Endothelial cell of umbilical vein (primary cell): ENCODE data around the gene BMPER. TPM values are rescaled to one million over a fixed set of nuclear protein-coding genes. Genes with fewer than 3 reads are reported as not detected.

Source experiments
- BruUV-seq: library from RNA; stranded (reverse); fragments of 400-500 nt; replicated peaks from 2 replicates; lab custom pipeline; 2021; lab: Mats Ljungman, UMichigan
- CTCF ChIA-PET: fragments of 300-600, 350-600 bp; sonication (Branson Sonifier 250); formaldehyde crosslinking; loops from one replicate; lab custom pipeline; 2021; ENCODE audit warnings: antibody characterized with exemption, inconsistent platforms; lab: Charles Lee
- POLR2A ChIA-PET: fragments of 300-600, 350-600 bp; sonication (Branson Sonifier 250); formaldehyde crosslinking; loops from one replicate; lab custom pipeline; 2021; ENCODE audit warnings: antibody characterized with exemption, inconsistent platforms; lab: Charles Lee
- DNase-seq: peaks from one replicate; pipeline ENCODE4 v3.0.0-alpha.2; 2011; ENCODE audit warnings: low read depth, low spot score
- FAIRE-seq: peaks from 2 replicates; lab custom pipeline; 2011; peaks lifted over from hg19 to GRCh38; lab: Jason Lieb, UNC
- H2AFZ ChIP-seq: 2 replicates; pipeline ENCODE4 v1.6.0; 2012; ENCODE audit warnings: low read depth, low read length, control low read depth, inconsistent platforms
- H3K27ac ChIP-seq: 2 replicates; pipeline ENCODE4 v1.5.1; 2011; ENCODE audit warnings: low read depth, mild to moderate bottlenecking, control low read depth, low read length, moderate library complexity; ENCODE audit not compliant: insufficient read depth
- H3K27me3 ChIP-seq, 2 experiments: 2 replicates each; pipeline versions ENCODE4 v1.6.0 to v1.6.1; 2011; ENCODE audit warnings: low read length in 2 of 2, mixed read lengths in 1 of 2; ENCODE audit not compliant: control insufficient read depth in 2 of 2, insufficient read depth in 2 of 2
- H3K36me3 ChIP-seq, 2 experiments: 2 replicates in 1 of 2; 3 replicates in 1 of 2; pipeline ENCODE4 v1.5.1; 2011; ENCODE audit warnings: low read length in 2 of 2, mild to moderate bottlenecking in 1 of 2, moderate library complexity in 1 of 2; ENCODE audit not compliant: control insufficient read depth in 2 of 2, insufficient read depth in 2 of 2; ENCODE audit errors: extremely low read depth in 1 of 2
- H3K4me1 ChIP-seq: 3 replicates; pipeline ENCODE4 v1.5.1; 2011; ENCODE audit warnings: mild to moderate bottlenecking, low read length; ENCODE audit not compliant: control insufficient read depth, insufficient read depth; ENCODE audit errors: extremely low read depth
- H3K4me2 ChIP-seq: 2 replicates; pipeline ENCODE4 v1.6.1; 2011; ENCODE audit warnings: low read length, control low read depth, mixed read lengths; ENCODE audit not compliant: insufficient read depth
- H3K4me3 ChIP-seq, 3 experiments: fragments of 200-600 bp in 1 of 3; sonication (generic), shearing (Covaris generic) in 1 of 3; replicated peaks in 1 of 3; 2 replicates each; pipeline ENCODE4 v1.5.1; 2011 to 2016; ENCODE audit warnings: control low read depth in 3 of 3, low read length in 3 of 3, mild to moderate bottlenecking in 2 of 3, inconsistent platforms in 1 of 3, low read depth in 1 of 3, moderate library complexity in 1 of 3; ENCODE audit not compliant: insufficient read depth in 1 of 3
- H3K79me2 ChIP-seq: 2 replicates; pipeline ENCODE4 v1.6.0; 2012; ENCODE audit warnings: low read length, inconsistent platforms; ENCODE audit not compliant: control insufficient read depth, insufficient read depth
- H3K9ac ChIP-seq: replicated peaks from 2 replicates; pipeline ENCODE3; 2011; ENCODE audit warnings: low read length, control low read depth; ENCODE audit not compliant: insufficient read depth; ENCODE audit errors: extremely low read depth
- H3K9me1 ChIP-seq: replicated peaks from 3 replicates; pipeline ENCODE4 v1.6.0; 2011; ENCODE audit warnings: mild to moderate bottlenecking, low read length; ENCODE audit not compliant: control insufficient read depth, insufficient read depth; ENCODE audit errors: extremely low read depth
- H3K9me3 ChIP-seq: replicated peaks from 2 replicates; pipeline ENCODE4 v1.5.1; 2012; ENCODE audit warnings: low read length, inconsistent platforms; ENCODE audit not compliant: control insufficient read depth, insufficient read depth
- H4K20me1 ChIP-seq: replicated peaks from 2 replicates; pipeline ENCODE3; 2011; ENCODE audit warnings: mild to moderate bottlenecking, low read length; ENCODE audit not compliant: control insufficient read depth, insufficient read depth; ENCODE audit errors: extremely low read depth
- EZH2 ChIP-seq: IDR thresholded peaks from 2 replicates; pipeline ENCODE4 v1.6.1; 2012; ENCODE audit warnings: borderline replicate concordance, low read depth, mild to moderate bottlenecking, moderate library complexity, low read length, inconsistent platforms; ENCODE audit not compliant: severe bottlenecking
- FOS ChIP-seq: IDR thresholded peaks from 2 replicates; pipeline ENCODE4 v1.6.1; 2011; ENCODE audit warnings: mild to moderate bottlenecking, low read length, moderate library complexity, borderline replicate concordance; ENCODE audit not compliant: insufficient read depth
- GATA2 ChIP-seq: IDR thresholded peaks from 2 replicates; pipeline ENCODE4 v1.7.0; 2011; ENCODE audit warnings: low read depth, mild to moderate bottlenecking, moderate library complexity, mixed read lengths, low read length; ENCODE audit not compliant: insufficient read length, insufficient read depth
- JUN ChIP-seq: IDR thresholded peaks from 2 replicates; pipeline ENCODE4 v1.6.1; 2011; ENCODE audit warnings: borderline replicate concordance, low read depth; ENCODE audit not compliant: insufficient read length, insufficient read depth
- MYC ChIP-seq: IDR thresholded peaks from one replicate; pipeline ENCODE4 v1.6.1; 2011; ENCODE audit warnings: mild to moderate bottlenecking, low read depth, low read length
- POLR2A ChIP-seq: IDR thresholded peaks from 2 replicates; pipeline ENCODE4 v1.6.1; 2012; ENCODE audit warnings: low read depth, mild to moderate bottlenecking, control low read depth, low read length
- POLR2AphosphoS5 ChIP-seq: IDR thresholded peaks from 2 replicates; pipeline ENCODE4 v1.6.1; 2012; ENCODE audit warnings: low read depth, mild to moderate bottlenecking, control low read depth, low read length, moderate library complexity; ENCODE audit not compliant: insufficient read depth
- dilution Hi-C: fragments of 300-500 bp; cut with MboI; formaldehyde crosslinking; loops from one replicate; pipeline ENCODE4 v1.15.0; 2019; ENCODE audit warnings: low sequenced_read_pairs; ENCODE audit not compliant: extremely low pct_ligation_motif_present
- intact Hi-C: fragments of 100-400 bp; cut with micrococcal nuclease; formaldehyde crosslinking; loops from one replicate; pipeline ENCODE4 v1.10.0; 2022
- polyA plus RNA-seq, 4 experiments: library from polyadenylated mRNA; depleted of rRNA in 3 of 4; stranded (reverse) in 3 of 4; unstranded in 1 of 4; fragments of >200 nt; gene quantifications; 2 replicates each; pipeline versions ENCODE4 v1.2.1 to v1.2.3, GENCODE V29; 2011 to 2012; ENCODE audit warnings: missing spikeins in 1 of 4
- total RNA-seq: library from RNA; stranded (reverse); gene quantifications from 2 replicates; pipeline ENCODE4 v1.2.3, GENCODE V29; 2021
- TF ChIP-seq, protein P1 (sequence below): IDR thresholded peaks from 2 replicates; pipeline ENCODE4 v1.6.1; 2011; ENCODE audit not compliant: insufficient read depth, insufficient read length
- TF ChIP-seq, protein P2 (sequence below), 2 donors: IDR thresholded peaks; 1 replicate in 1 of 2; 2 replicates in 1 of 2; pipeline ENCODE4 v1.5.1; 2011; ENCODE audit warnings: low read length in 2 of 2, mild to moderate bottlenecking in 2 of 2, moderate library complexity in 2 of 2, control low read depth in 1 of 2, inconsistent platforms in 1 of 2, low read depth in 1 of 2; ENCODE audit not compliant: insufficient read depth in 1 of 2; ENCODE audit errors: extremely low read depth in 1 of 2

BMPER gene
- total and polyA plus RNA-seq, 2 donors (not counting 3 experiments of a cell fraction or from before 2014, with no cell fraction given) = 0.10 to 0.13 TPM

DNA sequence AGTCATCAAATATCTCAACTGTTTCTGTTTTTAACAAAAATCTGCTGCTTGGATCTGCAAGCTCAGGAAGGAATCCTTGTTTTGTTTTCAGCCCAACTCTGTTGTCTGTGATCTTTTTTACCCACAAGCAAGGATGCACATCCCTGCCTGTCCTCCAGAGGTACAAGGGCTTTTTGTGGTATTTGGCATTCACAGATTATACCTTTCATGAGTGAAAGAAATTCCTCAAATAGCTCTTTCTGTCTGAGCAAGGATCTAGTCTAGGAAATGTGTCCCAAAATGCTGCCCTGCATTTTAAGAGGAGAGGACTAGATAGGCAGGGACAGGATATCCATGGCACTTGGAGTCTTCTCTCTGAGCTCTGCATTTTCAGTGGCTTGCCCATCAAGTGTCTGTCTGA, 151.8 kb downstream of the BMPER start:
- DNase-seq = no peak
- no peaks in the 10 kb centered on the region for H3K36me3 ChIP-seq
- no peak overlapping the region for H3K4me2 ChIP-seq
- no peaks in the 10 kb centered on the region for H3K9me3 ChIP-seq
- H3K9ac ChIP-seq = no peak overlapping the region
- no peak overlapping the region for H3K27ac ChIP-seq
- H3K79me2 ChIP-seq = no peaks in the 10 kb centered on the region
- dilution Hi-C loops (no loop called here), intact Hi-C loops (no loop called here)
- BruUV-seq = no TSS peak
- H3K27me3 ChIP-seq = no peaks in the 10 kb centered on the region
- no peak for FAIRE-seq
- H2AFZ ChIP-seq = no peak overlapping the region
- TF ChIP-seq, protein P1, sequence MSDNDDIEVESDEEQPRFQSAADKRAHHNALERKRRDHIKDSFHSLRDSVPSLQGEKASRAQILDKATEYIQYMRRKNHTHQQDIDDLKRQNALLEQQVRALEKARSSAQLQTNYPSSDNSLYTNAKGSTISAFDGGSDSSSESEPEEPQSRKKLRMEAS = no peak
- TF ChIP-seq EZH2 (no peak), POLR2A (no peak), POLR2AphosphoS5 (no peak), GATA2 (no peak), FOS (no peak), MYC (no peak), JUN (no peak)
- TF ChIP-seq, protein P2, sequence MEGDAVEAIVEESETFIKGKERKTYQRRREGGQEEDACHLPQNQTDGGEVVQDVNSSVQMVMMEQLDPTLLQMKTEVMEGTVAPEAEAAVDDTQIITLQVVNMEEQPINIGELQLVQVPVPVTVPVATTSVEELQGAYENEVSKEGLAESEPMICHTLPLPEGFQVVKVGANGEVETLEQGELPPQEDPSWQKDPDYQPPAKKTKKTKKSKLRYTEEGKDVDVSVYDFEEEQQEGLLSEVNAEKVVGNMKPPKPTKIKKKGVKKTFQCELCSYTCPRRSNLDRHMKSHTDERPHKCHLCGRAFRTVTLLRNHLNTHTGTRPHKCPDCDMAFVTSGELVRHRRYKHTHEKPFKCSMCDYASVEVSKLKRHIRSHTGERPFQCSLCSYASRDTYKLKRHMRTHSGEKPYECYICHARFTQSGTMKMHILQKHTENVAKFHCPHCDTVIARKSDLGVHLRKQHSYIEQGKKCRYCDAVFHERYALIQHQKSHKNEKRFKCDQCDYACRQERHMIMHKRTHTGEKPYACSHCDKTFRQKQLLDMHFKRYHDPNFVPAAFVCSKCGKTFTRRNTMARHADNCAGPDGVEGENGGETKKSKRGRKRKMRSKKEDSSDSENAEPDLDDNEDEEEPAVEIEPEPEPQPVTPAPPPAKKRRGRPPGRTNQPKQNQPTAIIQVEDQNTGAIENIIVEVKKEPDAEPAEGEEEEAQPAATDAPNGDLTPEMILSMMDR (IDR thresholded peaks at IDR 0.05; ENCODE audit: extremely low read depth in 1 of 2, insufficient read depth in 1 of 2, low read depth in 1 of 2, low read length in 2 of 2) = no peak
- H3K9me1 ChIP-seq = no peaks in the 10 kb centered on the region
- CTCF ChIA-PET = interaction anchor here (0.5 to 1.0 kb wide), 3 partner anchors 12 to 106 kb away, joined by 3 to 4 read pairs (median 3); no protein-coding TSS in a partner anchor
- H4K20me1 ChIP-seq = no peaks in the 10 kb centered on the region
- H3K4me1 ChIP-seq = peaks cover 5% of the 10 kb centered on the region
- POLR2A ChIA-PET = no interaction called here
- H3K4me3 ChIP-seq = no peak overlapping the region
